GM12892 (cell line): ENCODE results near the gene UBASH3A.

ENCODE experiments used
- POLR2A ChIP-seq: IDR thresholded peaks from 2 replicates; pipeline ENCODE4 v1.6.1; 2011; ENCODE audit warnings: low read depth, low read length, control low read depth
- POLR2AphosphoS5 ChIP-seq: IDR thresholded peaks from 2 replicates; pipeline ENCODE4 v1.6.1; 2011; ENCODE audit warnings: low read depth, low read length, control low read depth
- TAF1 ChIP-seq: IDR thresholded peaks from 2 replicates; pipeline ENCODE4 v1.6.1; 2011; ENCODE audit warnings: low read depth, mild to moderate bottlenecking, control low read depth, low read length, borderline replicate concordance

- no peak for TF ChIP-seq POLR2A
- no peak for TF ChIP-seq TAF1
- TF ChIP-seq POLR2AphosphoS5: no peak
Measured at GRCh38 chr21:42453986-42454570, 50.4 kb downstream of the UBASH3A start.
